SU-DHL-6 (cell line): ENCODE data around the gene ANKRD27.
A peak's percentile ranks its signal among the peaks of the same experiment; 100 is the strongest.
"Not testable (repeated sequence)": the region's sequence is repeated elsewhere in the genome, so short reads cannot be mapped to it uniquely, and the experiment has no call there.

Experiments used
- H2AFZ ChIP-seq: fragments of 200-600 bp; sonication (generic); 2 replicates; pipeline ENCODE4 v1.6.1; 2014; ENCODE audit warnings: low read depth, mild to moderate bottlenecking, moderate library complexity, mixed read lengths, antibody characterized with exemption, low read length; ENCODE audit not compliant: severe bottlenecking
- H3F3A ChIP-seq: fragments of 200-600 bp; shearing (Covaris generic); 2 replicates; pipeline ENCODE4 v1.6.0; 2016; ENCODE audit warnings: antibody characterized with exemption, mild to moderate bottlenecking; ENCODE audit not compliant: insufficient read depth
- H3K27ac ChIP-seq: fragments of 200-600 bp; sonication (generic); 2 replicates; pipeline ENCODE4 v1.5.1; 2016; ENCODE audit warnings: low read depth, mild to moderate bottlenecking, low read length, moderate library complexity, mixed read lengths
- H3K27me3 ChIP-seq: fragments of 200-600 bp; sonication (generic), shearing (Covaris generic); 2 replicates; pipeline ENCODE4 v1.6.0; 2014; ENCODE audit warnings: mild to moderate bottlenecking, low read length
- H3K36me3 ChIP-seq: fragments of 200-600 bp; sonication (generic); 2 replicates; pipeline ENCODE4 v1.6.1; 2014; ENCODE audit warnings: mild to moderate bottlenecking, low read length, mixed read lengths
- H3K4me2 ChIP-seq: fragments of 300-600, 200-600 bp; shearing (Covaris generic), sonication (generic); 2 replicates; pipeline ENCODE4 v1.6.0; 2014; ENCODE audit warnings: low read length, low read depth, mild to moderate bottlenecking; ENCODE audit not compliant: poor library complexity, severe bottlenecking
- H3K4me3 ChIP-seq: fragments of 200-600 bp; sonication (generic); 2 replicates; pipeline ENCODE4 v1.5.1; 2014; ENCODE audit warnings: antibody characterized with exemption, low read length, mild to moderate bottlenecking, mixed read lengths; ENCODE audit not compliant: insufficient read depth, poor library complexity, severe bottlenecking
- H3K79me2 ChIP-seq: fragments of 200-600 bp; sonication (generic); 2 replicates; pipeline ENCODE4 v1.6.1; 2014; ENCODE audit warnings: mild to moderate bottlenecking, low read length, moderate library complexity; ENCODE audit not compliant: insufficient read depth
- H3K9ac ChIP-seq: fragments of 200-600 bp; sonication (generic); 2 replicates; pipeline ENCODE4 v1.7.0; 2014; ENCODE audit warnings: mild to moderate bottlenecking, low read length
- H3K9me2 ChIP-seq: fragments of 200-600 bp; sonication (generic); replicated peaks from 2 replicates; pipeline ENCODE4 v1.6.1; 2014; ENCODE audit warnings: low read length; ENCODE audit not compliant: insufficient read depth
- H3K9me3 ChIP-seq: fragments of 200-600 bp; sonication (generic); 2 replicates; pipeline ENCODE4 v1.6.1; 2014; ENCODE audit warnings: low read length, mixed read lengths; ENCODE audit not compliant: insufficient read depth
- H4K20me1 ChIP-seq: fragments of 200-600 bp; sonication (generic); 2 replicates; pipeline ENCODE4 v1.6.1; 2014; ENCODE audit warnings: low read depth, mild to moderate bottlenecking, antibody characterized with exemption, low read length, moderate library complexity, mixed read lengths
- EZH2phosphoT487 ChIP-seq: fragments of 200-600 bp; sonication (generic), shearing (Covaris generic); conservative IDR thresholded peaks from 2 replicates; pipeline ENCODE4 v1.6.1; 2018; ENCODE audit warnings: mild to moderate bottlenecking, antibody characterized with exemption, low read length, moderate library complexity, mixed read lengths
- TF ChIP-seq, protein P1 (sequence below): fragments of 200-600 bp; sonication (generic); IDR thresholded peaks from one replicate; pipeline ENCODE4 v1.5.1; 2017; ENCODE audit warnings: antibody characterized with exemption, mild to moderate bottlenecking, low read length, moderate library complexity; ENCODE audit not compliant: insufficient read depth, poor library complexity, severe bottlenecking

Gene ANKRD27

DNA sequence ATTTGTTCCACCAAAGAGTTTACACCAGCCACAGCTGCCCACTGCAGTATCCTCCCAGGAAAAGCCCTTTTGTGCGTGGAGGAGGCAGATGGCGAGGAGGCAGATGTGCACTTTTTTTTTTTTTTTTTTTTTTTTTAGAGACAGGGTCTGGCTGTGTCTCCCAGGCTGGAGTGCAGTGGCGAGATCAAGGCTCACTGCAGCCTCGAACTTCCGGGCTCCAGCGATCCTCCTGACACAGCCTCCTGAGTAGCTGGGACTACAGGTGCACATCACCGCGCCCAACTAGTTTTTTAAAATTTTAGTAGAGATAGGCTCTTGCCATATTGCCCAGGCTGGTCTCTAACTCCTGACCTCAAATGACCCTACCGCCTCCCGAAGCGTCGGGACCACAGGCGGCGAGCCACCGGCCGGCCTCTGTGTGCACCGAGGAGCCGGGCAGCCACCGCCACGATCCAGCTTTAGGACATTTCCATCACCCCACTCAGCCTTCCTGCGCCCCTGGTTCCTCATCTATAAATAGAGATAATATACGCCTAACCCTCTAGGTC lies 94.6 kb downstream of the ANKRD27 start:
- Histone ChIP-seq H3K27me3 (no peaks in the 10 kb centered on the region), H3K4me3 (peak overlapping the region; percentile 85), H4K20me1 (no peaks in the 10 kb centered on the region), H3K9me2 (no peaks in the 10 kb centered on the region), H3K27ac (no peak overlapping the region), H3F3A (no peaks in the 10 kb centered on the region), H3K4me2 (peak overlapping the region; percentile 83), H2AFZ (peak overlapping the region; percentile 99), H3K9me3 (no peaks in the 10 kb centered on the region), H3K79me2 (peaks cover 17% of the 10 kb centered on the region), H3K9ac (peak overlapping the region; percentile 83), H3K36me3 (0 out of 2 replicates have a peak, but pooled peaks cover 6% of the 10 kb centered on the region)
- TF ChIP-seq, protein P1, sequence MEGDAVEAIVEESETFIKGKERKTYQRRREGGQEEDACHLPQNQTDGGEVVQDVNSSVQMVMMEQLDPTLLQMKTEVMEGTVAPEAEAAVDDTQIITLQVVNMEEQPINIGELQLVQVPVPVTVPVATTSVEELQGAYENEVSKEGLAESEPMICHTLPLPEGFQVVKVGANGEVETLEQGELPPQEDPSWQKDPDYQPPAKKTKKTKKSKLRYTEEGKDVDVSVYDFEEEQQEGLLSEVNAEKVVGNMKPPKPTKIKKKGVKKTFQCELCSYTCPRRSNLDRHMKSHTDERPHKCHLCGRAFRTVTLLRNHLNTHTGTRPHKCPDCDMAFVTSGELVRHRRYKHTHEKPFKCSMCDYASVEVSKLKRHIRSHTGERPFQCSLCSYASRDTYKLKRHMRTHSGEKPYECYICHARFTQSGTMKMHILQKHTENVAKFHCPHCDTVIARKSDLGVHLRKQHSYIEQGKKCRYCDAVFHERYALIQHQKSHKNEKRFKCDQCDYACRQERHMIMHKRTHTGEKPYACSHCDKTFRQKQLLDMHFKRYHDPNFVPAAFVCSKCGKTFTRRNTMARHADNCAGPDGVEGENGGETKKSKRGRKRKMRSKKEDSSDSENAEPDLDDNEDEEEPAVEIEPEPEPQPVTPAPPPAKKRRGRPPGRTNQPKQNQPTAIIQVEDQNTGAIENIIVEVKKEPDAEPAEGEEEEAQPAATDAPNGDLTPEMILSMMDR: no peak
- TF ChIP-seq EZH2phosphoT487: no peak

DNA sequence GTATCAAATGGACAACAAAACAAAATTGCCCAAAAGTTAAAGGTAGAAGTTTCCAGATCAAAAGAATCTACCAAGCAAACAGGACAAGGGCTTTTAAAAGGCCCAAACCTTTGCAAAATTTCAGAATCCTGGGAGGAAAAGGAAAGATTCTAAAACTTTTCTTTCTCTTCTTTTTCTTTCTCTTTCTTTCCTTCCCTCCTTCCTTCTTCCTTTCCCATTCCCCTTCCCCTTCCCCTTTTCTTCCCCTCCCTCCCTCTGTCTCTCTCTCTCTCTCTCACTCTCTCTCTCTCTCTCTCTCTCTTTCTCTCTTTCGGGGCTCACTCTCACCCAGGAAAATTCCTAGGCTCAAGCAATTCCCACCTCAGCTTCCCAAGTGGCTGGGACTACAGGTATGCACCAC lies 98.2 kb downstream of the ANKRD27 start:
- no peaks in the 10 kb centered on the region for H3F3A ChIP-seq

DNA sequence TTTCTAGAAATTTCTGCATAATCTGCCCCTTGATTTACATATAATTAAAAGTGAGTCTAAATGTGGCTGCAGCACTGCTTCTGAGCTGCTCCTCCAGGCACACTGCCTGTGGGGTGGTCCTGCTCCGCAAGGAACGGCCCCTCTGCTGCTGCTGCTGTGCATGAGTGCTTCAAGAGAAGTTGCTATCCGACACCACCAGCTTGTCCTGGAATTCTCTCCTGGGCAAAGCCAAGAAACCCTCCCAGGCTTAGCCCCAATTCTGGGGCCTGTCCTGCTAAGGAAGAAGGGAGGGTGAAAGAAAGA lies 101.5 kb downstream of the ANKRD27 start:
- H3K27ac ChIP-seq: no peak overlapping the region
- H2AFZ ChIP-seq: no peak overlapping the region
- no peak overlapping the region for H3K9ac ChIP-seq
- no peak overlapping the region for H3K4me2 ChIP-seq
- H3K36me3 ChIP-seq: no peaks in the 10 kb centered on the region
- TF ChIP-seq, protein P1: no peak
- TF ChIP-seq EZH2phosphoT487: no peak
- H3K9me3 ChIP-seq: no peaks in the 10 kb centered on the region
- H3K9me2 ChIP-seq: no peaks in the 10 kb centered on the region
- H3F3A ChIP-seq: no peaks in the 10 kb centered on the region
- no peaks in the 10 kb centered on the region for H4K20me1 ChIP-seq
- no peaks in the 10 kb centered on the region for H3K27me3 ChIP-seq
- H3K79me2 ChIP-seq: no peaks in the 10 kb centered on the region
- H3K4me3 ChIP-seq: no peak overlapping the region

More for the DNA sequence above, 98.2 kb downstream of the ANKRD27 start:
- no peak overlapping the region for H2AFZ ChIP-seq
- H3K4me2 ChIP-seq: no peak overlapping the region
- H3K36me3 ChIP-seq: no peaks in the 10 kb centered on the region
- no peak overlapping the region for H3K27ac ChIP-seq
- H3K9me2 ChIP-seq: no peaks in the 10 kb centered on the region
- peaks cover 6% of the 10 kb centered on the region for H3K79me2 ChIP-seq
- H4K20me1 ChIP-seq: no peaks in the 10 kb centered on the region
- no peak overlapping the region for H3K9ac ChIP-seq
- no peaks in the 10 kb centered on the region for H3K27me3 ChIP-seq
- H3K9me3 ChIP-seq: no peaks in the 10 kb centered on the region
- TF ChIP-seq, protein P1: no peak
- TF ChIP-seq EZH2phosphoT487: no peak
- no peak overlapping the region for H3K4me3 ChIP-seq

DNA sequence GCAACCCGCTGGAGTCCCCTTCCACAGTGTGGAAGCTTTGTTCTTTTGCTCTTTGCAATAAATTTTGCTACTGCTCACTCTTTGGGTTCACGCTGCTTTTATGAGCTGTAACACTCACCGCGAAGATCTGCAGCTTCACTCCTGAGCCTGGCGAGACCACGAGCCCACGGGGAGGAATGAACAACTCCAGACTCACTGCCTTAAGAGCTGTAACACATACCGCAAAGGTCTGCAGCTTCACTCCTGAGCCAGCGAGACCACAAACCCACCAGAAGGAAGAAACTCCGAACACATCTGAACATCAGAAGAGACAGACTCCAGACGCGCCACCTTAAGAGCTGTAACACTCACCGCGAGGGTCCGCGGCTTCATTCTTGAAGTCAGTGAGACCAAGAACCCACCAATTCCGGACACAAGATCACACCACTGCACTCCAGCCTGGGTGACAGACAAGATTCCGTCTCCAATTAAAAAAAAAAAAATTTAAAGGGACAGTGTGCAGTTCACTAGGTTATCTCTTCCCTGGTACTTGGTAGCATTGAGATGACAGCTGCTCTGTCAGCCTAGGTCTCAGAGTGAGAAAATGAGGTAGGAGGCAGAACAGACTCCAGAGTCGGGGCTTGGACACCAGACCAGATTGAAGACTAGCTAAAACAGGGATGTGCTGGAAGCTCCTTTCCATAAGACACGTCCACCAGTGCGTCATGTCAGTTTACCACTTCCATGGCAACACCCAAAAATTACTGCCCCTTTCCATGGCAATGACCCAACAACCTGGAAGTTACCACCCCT lies 102.1 kb downstream of the ANKRD27 start:
- H3K9me2 ChIP-seq, H3K36me3 ChIP-seq, H3K4me3 ChIP-seq, H3K9ac ChIP-seq, H2AFZ ChIP-seq, H3K4me2 ChIP-seq, H3K27ac ChIP-seq, H3K27me3 ChIP-seq, H3F3A ChIP-seq, H4K20me1 ChIP-seq, H3K79me2 ChIP-seq, H3K9me3 ChIP-seq: not testable (repeated sequence)

DNA sequence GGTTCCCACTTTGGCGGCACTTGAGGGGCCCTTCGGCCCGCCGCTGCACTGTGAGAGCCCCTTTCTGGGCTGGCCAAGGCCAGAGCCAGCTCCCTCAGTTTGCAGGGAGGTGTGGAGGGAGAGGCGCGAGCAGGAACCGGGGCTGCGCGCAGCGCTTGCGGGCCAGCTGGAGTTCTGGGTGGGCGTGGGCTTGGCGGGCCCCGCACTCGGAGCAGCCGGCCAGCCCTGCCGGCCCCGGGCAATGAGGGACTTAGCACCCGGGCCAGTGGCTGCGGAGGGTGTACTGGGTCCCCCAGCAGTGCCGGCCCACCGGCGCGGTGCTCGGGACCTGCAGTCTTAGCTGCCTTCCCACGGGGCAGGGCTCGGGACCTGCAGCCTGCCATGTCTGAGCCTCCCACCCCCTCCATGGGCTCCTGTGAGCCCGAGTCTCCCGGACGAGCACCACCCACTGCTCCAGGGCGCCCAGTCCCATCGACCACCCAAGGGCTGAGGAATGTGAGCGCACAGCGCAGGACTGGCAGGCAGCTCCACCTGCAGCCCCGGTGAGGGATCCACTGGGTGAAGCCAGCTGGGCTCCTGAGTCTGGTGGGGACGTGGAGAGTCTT lies 103.4 kb downstream of the ANKRD27 start:
- H3K9ac ChIP-seq, H3F3A ChIP-seq, H3K36me3 ChIP-seq, H3K9me2 ChIP-seq, H4K20me1 ChIP-seq, H3K27me3 ChIP-seq, H3K27ac ChIP-seq, H3K79me2 ChIP-seq, H2AFZ ChIP-seq, H3K4me3 ChIP-seq, H3K9me3 ChIP-seq, H3K4me2 ChIP-seq: not testable (repeated sequence)
